VCaP (cell line): ENCODE measurements around the gene RAB1A.

Source experiments
- H3K27ac ChIP-seq: fragments of 450-650 bp; 2 replicates; pipeline ENCODE4 v1.5.1; 2017
- CTCF ChIP-seq: fragments of 450-650 bp; conservative IDR thresholded peaks from 2 replicates; pipeline ENCODE4 v1.5.1; 2017; ENCODE audit warnings: mild to moderate bottlenecking, moderate library complexity

The RAB1A gene

GRCh38 chr2:65050931-65051330 is 79.0 kb downstream of the RAB1A start:
- no peak overlapping the region for H3K27ac ChIP-seq
- no peak for TF ChIP-seq CTCF

GRCh38 chr2:65049010-65049639 is 80.8 kb downstream of the RAB1A start:
- no peak for TF ChIP-seq CTCF
- no peak overlapping the region for H3K27ac ChIP-seq

GRCh38 chr2:65046633-65047407 is 83.1 kb downstream of the RAB1A start:
- no peak for TF ChIP-seq CTCF

GRCh38 chr2:65045651-65046050 is 84.3 kb downstream of the RAB1A start:
- no peak for TF ChIP-seq CTCF
- H3K27ac ChIP-seq: no peak overlapping the region

More at GRCh38 chr2:65046633-65047407, 83.1 kb downstream of the RAB1A start:
- H3K27ac ChIP-seq: no peak overlapping the region

GRCh38 chr2:65044097-65044735 is 85.7 kb downstream of the RAB1A start:
- TF ChIP-seq CTCF: no peak
- no peak overlapping the region for H3K27ac ChIP-seq

GRCh38 chr2:65043001-65043400 is 86.9 kb downstream of the RAB1A start:
- no peak overlapping the region for H3K27ac ChIP-seq
- no peak for TF ChIP-seq CTCF
